NT2/D1 (cell line): ENCODE data around the gene SNX10.

ENCODE experiments used
- DNase-seq: peaks from one replicate; pipeline ENCODE4 v3.0.0-alpha.2; 2011; ENCODE audit warnings: low read depth, low spot score
- H3K27me3 ChIP-seq: 2 replicates; pipeline ENCODE4 v1.6.0; 2011; ENCODE audit warnings: mild to moderate bottlenecking; ENCODE audit not compliant: insufficient read length, insufficient read depth
- H3K36me3 ChIP-seq: 2 replicates; pipeline ENCODE4 v1.6.1; 2011; ENCODE audit warnings: mild to moderate bottlenecking, low read length, mixed read lengths; ENCODE audit not compliant: insufficient read depth, insufficient read length
- H3K4me1 ChIP-seq: 2 replicates; pipeline ENCODE4 v1.5.1; 2011; ENCODE audit not compliant: insufficient read depth, insufficient read length
- H3K4me3 ChIP-seq: 2 replicates; pipeline ENCODE4 v1.5.1; 2011; ENCODE audit warnings: low read depth; ENCODE audit not compliant: insufficient read length
- H3K9ac ChIP-seq: 2 replicates; pipeline ENCODE4 v1.6.0; 2011; ENCODE audit warnings: low read depth; ENCODE audit not compliant: insufficient read length
- H3K9me3 ChIP-seq: 2 replicates; pipeline ENCODE4 v1.5.1; 2011; ENCODE audit warnings: mild to moderate bottlenecking, low read length; ENCODE audit not compliant: insufficient read depth
- SUZ12 ChIP-seq: IDR thresholded peaks from 2 replicates; pipeline ENCODE4 v1.6.1; 2011; ENCODE audit not compliant: insufficient read length, insufficient read depth; ENCODE audit errors: extremely low read depth
- YY1 ChIP-seq: IDR thresholded peaks from 2 replicates; pipeline ENCODE4 v1.6.1; 2011; ENCODE audit not compliant: insufficient read length, insufficient read depth
- ZNF274 ChIP-seq: IDR thresholded peaks from 2 replicates; pipeline ENCODE4 v1.6.1; 2011; ENCODE audit warnings: mild to moderate bottlenecking, low read depth, low read length

The SNX10 gene

GRCh38 chr7:26409661-26410547 is 118.2 kb downstream of the SNX10 start:
- Histone ChIP-seq H3K36me3 (no peaks in the 10 kb centered on the region), H3K4me3 (no peak overlapping the region), H3K27me3 (peaks cover 5% of the 10 kb centered on the region), H3K4me1 (no peaks in the 10 kb centered on the region), H3K9ac (no peak overlapping the region), H3K9me3 (no peaks in the 10 kb centered on the region)
- TF ChIP-seq SUZ12: no peak
- no peak for TF ChIP-seq YY1
- no peak for TF ChIP-seq ZNF274
- DNase-seq: no peak

GRCh38 chr7:26413007-26413691 is 121.5 kb downstream of the SNX10 start:
- no peak for DNase-seq
- H3K4me1 ChIP-seq: peaks cover 2% of the 10 kb centered on the region
- no peak overlapping the region for H3K4me3 ChIP-seq
- no peak overlapping the region for H3K9ac ChIP-seq
- no peaks in the 10 kb centered on the region for H3K36me3 ChIP-seq
- TF ChIP-seq SUZ12 (no peak), YY1 (no peak), ZNF274 (no peak)
- no peaks in the 10 kb centered on the region for H3K9me3 ChIP-seq
- H3K27me3 ChIP-seq: peaks cover 6% of the 10 kb centered on the region

- no peaks in the 10 kb centered on the region for H3K36me3 ChIP-seq
- peaks cover 6% of the 10 kb centered on the region for H3K27me3 ChIP-seq
- H3K9ac ChIP-seq: no peak overlapping the region
- peaks cover 2% of the 10 kb centered on the region for H3K4me1 ChIP-seq
- DNase-seq: peak; percentile 28
- H3K9me3 ChIP-seq: no peaks in the 10 kb centered on the region
- TF ChIP-seq SUZ12: no peak
- no peak for TF ChIP-seq ZNF274
- no peak for TF ChIP-seq YY1
- H3K4me3 ChIP-seq: no peak overlapping the region
These were observed 124.3 kb downstream of the SNX10 start for GRCh38 chr7:26416004-26416403.

GRCh38 chr7:26417911-26418413 is 126.3 kb downstream of the SNX10 start:
- no peak for DNase-seq
- H3K4me1 ChIP-seq: peaks cover 2% of the 10 kb centered on the region

GRCh38 chr7:26419198-26419597 is 127.5 kb downstream of the SNX10 start:
- Histone ChIP-seq H3K36me3 (no peaks in the 10 kb centered on the region), H3K4me1 (peaks cover 2% of the 10 kb centered on the region), H3K27me3 (peaks cover 6% of the 10 kb centered on the region), H3K4me3 (no peak overlapping the region), H3K9ac (no peak overlapping the region), H3K9me3 (no peaks in the 10 kb centered on the region)
- TF ChIP-seq YY1 (no peak), ZNF274 (no peak), SUZ12 (no peak)
- DNase-seq: no peak

More at GRCh38 chr7:26417911-26418413, 126.3 kb downstream of the SNX10 start:
- peaks cover 6% of the 10 kb centered on the region for H3K27me3 ChIP-seq
- H3K9me3 ChIP-seq: no peaks in the 10 kb centered on the region
- no peak overlapping the region for H3K4me3 ChIP-seq
- no peak for TF ChIP-seq ZNF274
- no peak for TF ChIP-seq YY1
- no peak for TF ChIP-seq SUZ12
- no peak overlapping the region for H3K9ac ChIP-seq
- H3K36me3 ChIP-seq: no peaks in the 10 kb centered on the region

- H3K4me1 ChIP-seq: peaks cover 2% of the 10 kb centered on the region
- DNase-seq: peak; percentile 11
- TF ChIP-seq SUZ12: no peak
- no peak for TF ChIP-seq ZNF274
- TF ChIP-seq YY1: no peak
- H3K9ac ChIP-seq: no peak overlapping the region
- H3K4me3 ChIP-seq: no peak overlapping the region
- no peaks in the 10 kb centered on the region for H3K36me3 ChIP-seq
- H3K27me3 ChIP-seq: no peaks in the 10 kb centered on the region
- H3K9me3 ChIP-seq: no peaks in the 10 kb centered on the region
These were observed 128.9 kb downstream of the SNX10 start for GRCh38 chr7:26420422-26421019.
